ENCODE data around the gene NFATC2.
"Not testable (repeated sequence)": the region's sequence is repeated elsewhere in the genome, so short reads cannot be mapped to it uniquely, and the experiment has no call there.

NFATC2 gene

GRCh38 chr20:51568533-51568932, 26.0 kb upstream of the NFATC2 start:
- not testable (repeated sequence) for DNase-seq (ENCODE audit: low read depth in 2 of 2)

GRCh38 chr20:51567622-51568021, 25.1 kb upstream of the NFATC2 start:
- no peak for DNase-seq (ENCODE audit: low read depth in 2 of 2)

- DNase-seq (ENCODE audit: low read depth in 2 of 2) = no peak
Measured at GRCh38 chr20:51566594-51566993, 24.1 kb upstream of the NFATC2 start.

- no peak for DNase-seq (ENCODE audit: low read depth in 2 of 2)
Measured at GRCh38 chr20:51565298-51566144, 23.0 kb upstream of the NFATC2 start.

- DNase-seq (ENCODE audit: low read depth in 2 of 2) = peak in 1 of 2 experiments; percentile 35
Measured at GRCh38 chr20:51563486-51564332, 21.2 kb upstream of the NFATC2 start.

GRCh38 chr20:51563174-51563485, 20.6 kb upstream of the NFATC2 start:
- no peak for DNase-seq (ENCODE audit: low read depth in 2 of 2)

- DNase-seq (ENCODE audit: low read depth in 2 of 2) = no peak
Measured at GRCh38 chr20:51562332-51563173, 20.0 kb upstream of the NFATC2 start.

- no peak for DNase-seq (ENCODE audit: low read depth in 2 of 2)
Measured at GRCh38 chr20:51562027-51562331, 19.5 kb upstream of the NFATC2 start.

GRCh38 chr20:51560550-51561307, 18.2 kb upstream of the NFATC2 start:
- DNase-seq (ENCODE audit: low read depth in 2 of 2) = no peak

- no peak for DNase-seq (ENCODE audit: low read depth in 2 of 2)
Measured at GRCh38 chr20:51560042-51560441, 17.5 kb upstream of the NFATC2 start.

GRCh38 chr20:51554538-51555165, 12.1 kb upstream of the NFATC2 start:
- no peak for DNase-seq (ENCODE audit: low read depth in 2 of 2)

GRCh38 chr20:51553897-51554486, 11.5 kb upstream of the NFATC2 start:
- DNase-seq (ENCODE audit: low read depth in 2 of 2) = no peak

- DNase-seq (ENCODE audit: low read depth in 2 of 2) = no peak
Measured at GRCh38 chr20:51551186-51551585, 8.7 kb upstream of the NFATC2 start.

GRCh38 chr20:51549474-51549873, 7.0 kb upstream of the NFATC2 start:
- DNase-seq (ENCODE audit: low read depth in 2 of 2) = no peak

- DNase-seq (ENCODE audit: low read depth in 2 of 2) = no peak
Measured at GRCh38 chr20:51547951-51548350, 5.4 kb upstream of the NFATC2 start.

GRCh38 chr20:51545515-51545914, 3.0 kb upstream of the NFATC2 start:
- no peak for DNase-seq (ENCODE audit: low read depth in 2 of 2)

- no peak for DNase-seq (ENCODE audit: low read depth in 2 of 2)
Measured at GRCh38 chr20:51543422-51543788, 886 bp upstream of the NFATC2 start.

- peak in 1 of 2 experiments; percentile 25 for DNase-seq (ENCODE audit: low read depth in 2 of 2)
Measured at GRCh38 chr20:51542033-51542570, 417 bp downstream of the NFATC2 start.

GRCh38 chr20:51541189-51542032, 1.1 kb downstream of the NFATC2 start:
- peak; percentile 65 to 75 for DNase-seq (ENCODE audit: low read depth in 2 of 2)
